ENCODE results near the gene CENPI.
A peak's percentile ranks its signal among the peaks of the same experiment; 100 is the strongest.
"Not testable (repeated sequence)": the region's sequence is repeated elsewhere in the genome, so short reads cannot be mapped to it uniquely, and the experiment has no call there.

Gene CENPI, protein sequence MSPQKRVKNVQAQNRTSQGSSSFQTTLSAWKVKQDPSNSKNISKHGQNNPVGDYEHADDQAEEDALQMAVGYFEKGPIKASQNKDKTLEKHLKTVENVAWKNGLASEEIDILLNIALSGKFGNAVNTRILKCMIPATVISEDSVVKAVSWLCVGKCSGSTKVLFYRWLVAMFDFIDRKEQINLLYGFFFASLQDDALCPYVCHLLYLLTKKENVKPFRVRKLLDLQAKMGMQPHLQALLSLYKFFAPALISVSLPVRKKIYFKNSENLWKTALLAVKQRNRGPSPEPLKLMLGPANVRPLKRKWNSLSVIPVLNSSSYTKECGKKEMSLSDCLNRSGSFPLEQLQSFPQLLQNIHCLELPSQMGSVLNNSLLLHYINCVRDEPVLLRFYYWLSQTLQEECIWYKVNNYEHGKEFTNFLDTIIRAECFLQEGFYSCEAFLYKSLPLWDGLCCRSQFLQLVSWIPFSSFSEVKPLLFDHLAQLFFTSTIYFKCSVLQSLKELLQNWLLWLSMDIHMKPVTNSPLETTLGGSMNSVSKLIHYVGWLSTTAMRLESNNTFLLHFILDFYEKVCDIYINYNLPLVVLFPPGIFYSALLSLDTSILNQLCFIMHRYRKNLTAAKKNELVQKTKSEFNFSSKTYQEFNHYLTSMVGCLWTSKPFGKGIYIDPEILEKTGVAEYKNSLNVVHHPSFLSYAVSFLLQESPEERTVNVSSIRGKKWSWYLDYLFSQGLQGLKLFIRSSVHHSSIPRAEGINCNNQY

DNA sequence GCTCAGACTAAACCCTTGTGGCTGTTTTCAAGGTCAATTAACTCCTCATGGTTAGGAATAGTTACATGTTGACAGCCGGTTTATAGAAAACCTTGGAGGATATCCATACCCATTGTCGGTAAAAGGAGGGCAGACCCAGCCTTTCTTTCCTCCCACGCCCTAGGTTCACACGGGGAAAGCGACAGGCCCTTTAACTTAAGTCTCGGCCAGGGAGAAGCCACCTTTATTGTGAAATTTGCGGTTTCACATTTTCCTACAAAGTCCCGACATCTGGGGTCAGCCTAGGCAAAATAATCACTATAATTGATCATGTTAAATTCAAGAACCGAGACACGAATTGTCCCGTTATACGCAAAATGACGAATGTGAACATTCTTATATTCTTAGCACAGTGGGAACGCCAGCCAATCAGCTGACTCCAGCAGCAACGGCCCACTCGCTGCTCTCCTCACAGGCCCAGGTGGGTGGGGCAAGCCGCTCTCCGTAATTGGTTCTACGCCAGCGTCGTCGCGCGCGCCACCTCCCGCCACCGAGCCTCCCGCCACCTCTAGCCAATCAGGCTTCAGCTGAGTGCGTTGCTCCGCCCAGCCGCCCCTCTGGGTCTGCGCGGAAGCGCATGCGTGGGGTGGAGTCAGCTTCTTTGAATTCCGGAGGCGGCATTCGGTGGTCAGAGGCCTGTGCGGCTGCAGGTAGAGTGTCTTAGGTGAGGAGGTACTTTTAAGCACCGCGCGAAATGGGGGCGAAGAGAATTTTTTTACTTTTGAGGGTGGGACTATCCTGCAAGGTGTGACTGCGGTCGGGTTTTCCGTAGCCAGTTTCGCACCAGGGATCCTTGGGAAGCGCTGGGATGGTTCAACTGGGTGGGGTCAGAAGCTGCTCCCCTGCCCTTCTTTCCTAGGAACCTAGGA, at the start of gene CENPI:
Gene CENPI, plus strand, starts transcription at position 659 of the 908 bp plus-strand sequence. CDS start 2,867 bp downstream, outside the sequence.
- DNase-seq (ENCODE audit: low read depth in 3 of 3, low spot score in 1 of 3) = peak; percentile 76 to 86 (median 84)

DNA sequence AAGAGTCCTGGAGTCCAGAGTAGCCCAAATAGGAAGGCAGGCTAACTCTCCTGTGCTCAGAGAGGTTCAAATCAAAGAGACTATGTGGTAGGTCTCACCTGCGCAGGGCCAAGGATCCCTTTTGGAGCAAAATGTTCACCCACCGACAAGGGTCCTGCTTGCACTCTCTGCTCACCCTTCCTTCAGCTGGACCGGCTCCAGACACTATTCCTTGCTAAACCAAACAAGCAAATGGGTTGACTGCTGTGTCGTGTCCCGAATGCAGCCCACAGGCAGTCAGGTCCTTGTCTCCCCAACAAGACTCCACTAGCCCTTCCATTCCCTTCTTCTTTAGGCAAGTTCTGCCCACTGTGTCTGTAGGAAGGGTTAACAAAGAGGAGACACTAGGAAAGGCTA, 46.9 kb upstream of the CENPI start:
- no peak for DNase-seq (ENCODE audit: low read depth in 3 of 3, low spot score in 1 of 3)

DNA sequence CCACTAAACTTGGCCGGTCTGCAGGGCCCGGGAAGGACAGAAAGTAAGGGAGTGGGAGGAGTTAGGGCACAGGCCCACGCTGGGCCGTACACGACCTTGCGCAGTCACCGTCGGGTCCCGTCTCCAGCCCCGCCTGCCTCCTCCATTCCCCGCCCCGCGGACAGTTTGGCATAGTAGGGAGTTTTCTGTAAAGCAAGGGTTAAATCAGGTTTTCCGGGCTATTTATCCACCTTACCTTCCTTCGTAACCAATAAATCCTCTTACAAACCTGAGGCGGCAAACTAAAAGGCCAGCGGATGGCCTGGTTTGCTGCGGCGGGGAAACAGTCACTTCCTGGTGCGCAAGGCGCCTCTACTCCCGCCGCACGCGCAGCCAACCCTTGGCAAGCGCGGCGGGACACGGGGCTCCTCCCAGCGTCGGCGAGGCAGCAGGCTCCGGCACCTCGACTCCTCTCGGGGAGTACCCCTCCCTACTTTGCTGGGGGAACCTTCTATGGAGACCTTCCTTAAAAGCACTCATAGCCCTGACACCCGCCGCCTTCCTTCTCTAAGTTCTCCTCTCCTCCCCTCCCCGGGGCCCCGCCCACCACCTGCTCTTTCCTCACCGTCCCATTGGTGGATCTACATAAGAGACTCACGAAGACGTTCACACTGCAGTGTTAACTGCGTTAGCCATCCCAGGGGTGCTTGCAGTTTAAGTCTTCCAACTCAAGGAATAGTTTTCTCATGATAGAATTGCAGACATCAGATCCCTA, 46.3 kb upstream of the CENPI start, which contains the start of gene TRMT2B:
Gene TRMT2B, minus strand, starts transcription at position 563 of the 754 bp plus-strand sequence. CDS start 9,822 bp downstream, outside the sequence.
- DNase-seq (ENCODE audit: low read depth in 3 of 3, low spot score in 1 of 3) = peak; percentile 42 to 59 (median 52)

DNA sequence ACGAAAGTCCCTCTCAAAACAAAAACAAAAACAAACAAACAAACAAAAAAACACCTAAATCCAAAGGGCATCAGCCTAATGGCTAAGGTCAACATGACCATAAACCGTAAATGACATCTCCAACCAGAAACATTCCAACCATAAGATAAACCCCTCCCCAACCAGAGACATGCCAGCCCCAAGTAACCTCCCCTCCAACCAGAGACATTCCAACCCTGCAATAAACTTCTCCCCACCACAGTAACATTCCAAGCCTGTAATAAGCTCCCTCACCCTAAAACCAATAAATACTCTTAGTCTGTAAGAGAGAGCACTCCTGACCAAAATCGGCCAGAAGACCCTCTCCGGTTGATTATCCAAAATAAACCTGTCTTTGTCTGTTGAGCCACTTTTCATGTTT, 41.5 kb upstream of the CENPI start:
- not testable (repeated sequence) for DNase-seq (ENCODE audit: low read depth in 3 of 3, low spot score in 1 of 3)

DNA sequence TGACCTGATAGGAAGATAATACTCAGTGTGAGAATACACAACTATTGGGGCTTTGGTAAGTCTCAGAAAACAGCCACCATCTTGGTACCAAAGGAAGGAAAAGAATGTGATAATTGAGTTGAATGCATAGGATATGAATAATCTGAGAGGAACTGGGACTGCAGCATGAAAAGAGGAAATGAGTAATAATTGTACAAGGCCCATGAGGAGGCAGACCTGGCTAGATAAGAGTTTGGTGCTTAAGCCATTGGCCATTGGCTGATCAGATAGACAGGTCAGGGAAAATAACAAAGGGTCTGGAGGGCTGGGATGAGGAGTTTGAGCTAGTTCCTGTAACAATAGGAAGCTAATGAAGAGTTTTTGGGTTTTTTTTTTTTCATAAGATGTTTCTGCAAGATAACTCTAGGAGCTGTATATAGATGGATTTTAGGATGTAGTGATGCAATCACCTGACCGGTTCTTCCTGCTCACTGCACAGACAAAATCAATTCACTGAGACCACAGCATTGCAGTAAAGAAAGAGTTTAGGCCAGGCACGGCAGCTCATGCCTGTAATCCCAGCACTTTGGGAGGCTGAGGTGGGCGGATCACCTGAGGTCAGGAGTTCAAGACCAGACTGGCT, 40.8 kb upstream of the CENPI start:
- no peak for DNase-seq (ENCODE audit: low read depth in 3 of 3, low spot score in 1 of 3)

DNA sequence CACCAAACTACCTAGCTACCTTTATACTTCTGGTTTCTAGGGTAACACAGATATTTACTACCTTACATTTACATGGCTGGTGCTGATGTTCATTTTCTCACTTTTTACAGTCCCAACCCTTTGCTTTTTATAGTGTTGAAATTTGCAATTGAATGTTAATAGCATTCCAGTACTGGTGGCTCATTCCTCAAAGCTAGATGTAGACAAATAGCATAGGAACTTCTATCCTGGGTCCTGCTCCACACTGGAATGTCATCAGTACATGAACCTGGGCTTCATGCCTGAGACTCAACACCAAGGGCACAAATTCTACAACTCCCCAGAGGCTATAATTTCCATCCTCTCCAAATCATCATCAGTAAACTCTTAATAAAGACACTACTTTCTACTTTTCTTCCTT, 35.8 kb upstream of the CENPI start:
- no peak for DNase-seq (ENCODE audit: low read depth in 3 of 3, low spot score in 1 of 3)

DNA sequence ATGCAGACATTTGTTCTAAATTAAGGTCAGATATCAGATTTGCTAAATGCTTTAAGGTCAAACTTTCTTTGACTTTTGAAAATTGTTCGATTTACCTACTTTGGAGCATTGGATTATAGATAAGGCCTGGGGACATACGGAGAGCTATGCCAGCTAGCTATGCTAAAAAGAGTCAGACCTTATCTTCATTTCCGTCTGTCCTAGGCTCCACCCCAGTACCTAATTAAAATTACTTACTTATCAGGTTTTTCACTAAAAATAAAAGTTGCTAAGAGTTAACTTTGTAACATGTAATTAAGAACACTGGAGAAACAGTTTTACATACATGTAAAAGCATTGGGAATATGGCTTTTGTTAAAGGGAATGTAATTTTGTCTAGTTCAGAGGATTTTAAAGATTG, 26.4 kb upstream of the CENPI start:
- DNase-seq (ENCODE audit: low read depth in 3 of 3, low spot score in 1 of 3) = no peak

DNA sequence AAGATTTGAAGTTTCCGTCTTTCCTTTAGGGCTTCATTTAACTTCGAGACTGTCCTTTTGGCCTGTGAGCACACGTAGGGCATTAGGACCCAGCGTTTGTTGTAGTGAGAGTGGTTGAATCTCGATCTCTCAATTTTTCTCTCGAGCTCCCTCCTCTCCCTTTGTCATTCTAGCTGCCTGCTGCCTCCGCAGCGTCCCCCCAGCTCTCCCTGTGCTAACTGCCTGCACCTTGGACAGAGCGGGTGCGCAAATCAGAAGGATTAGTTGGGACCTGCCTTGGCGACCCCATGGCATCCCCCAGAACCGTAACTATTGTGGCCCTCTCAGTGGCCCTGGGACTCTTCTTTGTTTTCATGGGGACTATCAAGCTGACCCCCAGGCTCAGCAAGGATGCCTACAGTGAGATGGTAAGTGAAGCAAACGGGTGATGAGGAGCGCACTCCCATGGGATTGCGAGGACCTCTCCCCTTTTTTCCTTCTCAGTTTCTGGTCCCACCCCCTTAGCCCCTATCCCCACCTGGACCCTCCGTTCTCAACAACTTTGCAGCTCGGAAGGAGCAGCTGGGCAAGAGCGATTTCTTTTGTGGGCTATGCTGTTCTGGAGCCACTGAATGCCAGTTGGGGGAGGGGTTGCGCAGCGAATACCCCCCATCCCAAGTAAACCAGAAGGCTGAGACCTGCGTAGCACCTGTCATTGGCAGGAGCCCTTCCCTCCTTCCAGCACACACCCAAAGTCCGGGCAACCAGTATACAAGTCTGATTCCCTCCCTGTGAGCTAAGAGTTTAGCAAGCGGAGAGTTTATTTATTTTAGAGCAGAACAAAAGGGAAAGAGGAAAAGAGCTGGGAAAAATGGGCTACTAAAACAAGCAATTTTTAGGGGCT, 19.0 kb upstream of the CENPI start, which contains the start of gene TMEM35A:
Gene TMEM35A, plus strand, starts transcription at position 164 of the 883 bp plus-strand sequence. Its CDS starts 124 bp downstream, at position 288.
- DNase-seq (ENCODE audit: low read depth in 3 of 3, low spot score in 1 of 3) = no peak

DNA sequence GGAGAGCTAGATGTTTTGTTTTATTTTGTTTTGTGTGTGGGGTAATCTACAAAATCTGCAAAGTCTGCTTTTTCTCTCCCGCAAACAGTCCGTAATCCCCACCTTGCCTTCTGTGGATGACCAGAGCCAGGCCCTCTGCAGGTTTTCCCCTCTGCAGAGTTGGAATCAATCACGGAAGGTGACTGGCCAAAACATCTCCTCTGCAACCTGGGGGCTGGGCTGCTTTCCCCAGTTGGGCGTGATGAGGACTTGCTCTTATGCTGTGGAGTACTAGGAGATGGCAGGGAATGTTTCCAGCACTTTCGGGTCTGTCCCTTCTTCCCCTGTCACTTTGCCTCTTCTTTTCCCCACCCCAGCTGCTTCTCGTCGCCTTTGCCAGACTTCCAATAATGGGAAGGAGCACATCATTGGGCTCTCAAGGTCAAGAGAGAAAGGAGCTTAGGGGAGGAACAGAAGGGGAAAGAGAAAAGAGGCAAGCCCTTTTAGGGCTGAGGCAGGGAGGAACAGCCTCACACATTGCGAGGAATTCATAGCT, 18.2 kb upstream of the CENPI start:
- DNase-seq (ENCODE audit: low read depth in 3 of 3, low spot score in 1 of 3) = no peak

DNA sequence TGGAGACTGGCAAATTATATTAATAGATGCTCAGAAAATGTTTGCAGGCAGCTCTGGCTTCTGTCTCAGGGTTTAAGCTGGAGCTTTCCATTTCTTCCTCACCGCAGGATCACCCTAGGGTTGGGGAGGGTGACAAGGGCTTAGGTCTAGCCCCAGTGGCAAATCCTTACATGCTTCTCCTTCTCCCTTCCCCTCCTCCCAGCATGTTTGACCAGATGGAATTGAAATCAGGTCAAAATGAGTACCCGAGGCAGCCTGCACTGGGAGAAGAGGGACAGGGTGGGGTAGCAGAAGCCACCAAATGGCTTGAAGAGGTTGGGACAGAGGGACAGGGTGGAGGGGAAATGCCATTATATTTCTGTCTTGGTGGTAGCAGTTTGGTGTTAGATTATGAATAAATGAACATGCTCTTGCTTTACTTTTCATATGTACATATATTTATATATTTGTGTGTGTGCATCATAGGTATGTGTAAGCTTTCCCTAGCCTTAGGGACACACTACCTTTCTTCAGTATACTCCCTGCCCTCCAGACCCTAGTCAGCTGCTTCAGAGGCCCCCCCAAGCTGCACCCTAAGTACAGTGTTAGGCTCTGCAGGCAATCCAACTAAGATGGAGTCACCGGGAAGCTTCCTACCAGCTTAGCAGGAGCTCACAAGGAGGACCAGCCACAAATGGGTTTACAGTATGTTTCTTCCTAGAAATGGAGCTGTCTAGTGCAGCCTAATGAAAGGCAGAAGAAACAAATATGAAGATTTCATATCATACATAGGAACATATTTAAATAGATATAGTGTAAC, 17.5 kb upstream of the CENPI start:
- DNase-seq (ENCODE audit: low read depth in 3 of 3, low spot score in 1 of 3) = no peak

DNA sequence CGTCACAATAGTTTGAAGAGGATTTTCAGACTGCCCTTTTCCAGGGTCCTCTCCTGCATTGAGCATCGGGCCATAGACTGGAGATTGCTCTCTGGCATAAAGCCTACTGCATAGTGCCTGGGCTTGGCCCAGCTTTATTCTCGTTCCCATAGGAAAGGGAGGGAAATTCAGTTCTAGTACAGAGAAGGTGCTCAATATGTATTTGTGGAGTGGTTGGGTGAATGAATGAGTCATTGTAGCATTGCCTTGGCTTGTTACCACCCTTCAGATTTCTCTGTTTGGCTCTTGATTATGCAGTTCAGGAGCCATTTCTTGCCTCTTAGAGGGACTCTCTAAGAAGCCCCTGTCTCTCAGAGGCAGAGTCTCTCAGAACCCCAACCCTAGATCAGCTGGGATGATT, 16.8 kb upstream of the CENPI start:
- no peak for DNase-seq (ENCODE audit: low read depth in 3 of 3, low spot score in 1 of 3)

DNA sequence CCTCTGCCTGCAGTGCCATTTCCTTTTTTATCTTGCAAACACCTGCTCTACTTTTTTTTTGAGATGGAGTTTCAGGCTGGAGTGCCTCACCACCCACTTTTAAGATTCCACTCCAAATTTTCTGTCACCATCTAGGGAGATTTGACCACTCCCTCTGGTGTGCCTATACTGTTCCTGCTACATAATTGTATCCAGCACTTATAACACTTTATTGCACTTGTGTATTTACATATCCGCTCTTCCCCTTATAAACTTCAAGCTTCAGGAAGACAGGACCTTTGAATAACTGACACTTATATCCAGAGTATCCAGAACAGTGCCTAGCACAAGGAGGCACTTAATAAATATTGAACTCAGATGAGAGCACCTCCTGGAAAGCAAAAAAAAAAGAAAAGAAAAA, 6.2 kb upstream of the CENPI start:
- DNase-seq (ENCODE audit: low read depth in 3 of 3, low spot score in 1 of 3) = no peak

DNA sequence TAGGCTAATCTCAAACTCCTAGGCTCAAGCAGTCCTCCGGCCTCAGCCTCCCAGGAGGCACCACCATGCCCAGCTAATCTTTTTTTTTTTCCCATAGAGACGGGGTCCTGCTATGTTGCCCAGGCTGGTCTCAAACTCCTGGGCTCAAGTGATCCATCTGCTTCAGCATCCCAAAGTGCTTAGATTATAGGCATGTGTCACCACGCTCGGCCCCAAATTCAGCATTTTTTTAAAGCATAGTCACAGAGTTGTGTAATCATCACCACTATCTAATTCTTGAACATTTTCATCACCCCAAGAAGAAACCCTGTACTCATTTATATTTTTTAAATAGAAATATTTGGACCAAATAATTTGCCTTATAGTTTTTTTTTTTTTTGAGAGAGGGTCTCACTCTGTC, 10.3 kb downstream of the CENPI start:
- DNase-seq (ENCODE audit: low read depth in 3 of 3, low spot score in 1 of 3) = no peak

DNA sequence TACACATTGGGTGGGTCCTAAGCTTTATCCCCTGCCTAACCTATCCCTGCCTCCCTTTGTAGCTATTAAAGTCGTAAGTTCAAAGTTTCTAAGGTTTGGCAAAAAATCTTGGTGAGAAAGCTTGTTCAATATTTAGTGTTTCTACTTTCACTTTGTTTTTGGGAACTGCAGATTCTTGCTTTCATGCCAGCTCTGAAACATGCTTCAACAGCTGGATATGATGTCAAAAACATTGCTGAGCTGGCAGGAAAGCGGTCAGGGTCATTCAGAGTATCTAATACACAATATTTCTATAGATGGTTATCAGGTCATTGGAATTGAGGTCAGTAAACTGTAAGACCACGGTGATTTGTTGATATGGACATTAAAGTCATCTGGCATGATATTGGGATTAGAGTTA, 19.7 kb downstream of the CENPI start:
- DNase-seq (ENCODE audit: low read depth in 3 of 3, low spot score in 1 of 3) = no peak

DNA sequence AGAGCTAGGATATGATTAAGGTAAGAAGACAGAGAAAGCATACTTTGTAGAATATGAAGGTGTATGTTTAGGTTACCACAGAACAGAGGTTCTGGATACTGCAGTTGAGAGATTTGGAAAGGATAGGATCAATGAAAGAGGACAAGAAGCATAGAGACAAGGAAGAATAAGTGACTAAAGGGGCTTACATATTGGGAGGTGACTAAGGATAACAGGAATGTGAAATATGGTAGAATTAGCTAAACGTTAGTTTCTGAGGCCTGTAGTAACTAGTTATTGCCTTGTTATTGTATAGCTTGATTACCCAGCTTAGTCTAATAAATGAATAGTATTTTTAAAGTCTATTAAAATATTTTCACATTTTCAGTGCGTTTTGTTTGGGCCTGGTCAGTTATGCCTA, 38.2 kb downstream of the CENPI start:
- no peak for DNase-seq (ENCODE audit: low read depth in 3 of 3, low spot score in 1 of 3)

Data from stimulated activated CD4-positive, alpha-beta T cell treated with anti-CD3 and anti-CD28 coated beads, TNF-alpha, amount 100 ng/mL, for 1 hour (primary cell).